Hippocampal formation (tissue), 2 donors: ENCODE data around the gene MPV17L2.
A peak's percentile ranks its signal among the peaks of the same experiment; 100 is the strongest.

Experiments used
- DNase-seq, 2 donors: peaks; one replicate each; lab custom pipeline; 2025; lab: John Stamatoyannopoulos, UW

The MPV17L2 gene

DNA sequence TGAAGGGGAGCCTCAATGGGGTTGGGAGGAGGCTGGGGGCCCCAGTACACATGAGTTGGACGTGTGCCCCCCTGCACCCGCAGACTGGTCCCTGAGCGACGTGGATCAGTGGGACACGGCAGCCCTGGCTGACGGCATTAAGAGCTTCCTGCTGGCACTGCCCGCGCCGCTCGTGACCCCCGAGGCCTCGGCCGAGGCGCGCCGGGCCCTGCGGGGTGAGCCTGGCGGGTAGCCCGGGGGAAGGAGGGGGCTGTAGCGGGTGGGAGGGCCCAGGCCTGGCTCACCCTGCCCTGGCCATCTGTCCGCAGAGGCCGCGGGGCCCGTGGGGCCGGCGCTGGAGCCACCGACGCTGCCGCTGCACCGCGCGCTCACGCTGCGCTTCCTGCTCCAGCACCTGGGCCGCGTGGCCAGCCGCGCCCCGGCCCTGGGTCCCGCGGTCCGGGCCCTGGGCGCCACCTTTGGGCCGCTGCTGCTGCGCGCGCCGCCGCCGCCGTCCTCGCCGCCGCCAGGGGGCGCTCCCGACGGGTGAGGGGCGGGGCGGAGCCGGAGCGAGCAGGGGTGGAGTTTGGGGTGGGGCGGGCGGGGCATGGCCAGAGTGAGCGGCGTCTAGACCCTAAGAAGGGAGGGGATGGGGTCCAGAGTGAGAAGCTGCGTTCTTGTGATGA lies 31.9 kb upstream of the MPV17L2 start:
- peak; percentile 26 to 66 for DNase-seq

DNA sequence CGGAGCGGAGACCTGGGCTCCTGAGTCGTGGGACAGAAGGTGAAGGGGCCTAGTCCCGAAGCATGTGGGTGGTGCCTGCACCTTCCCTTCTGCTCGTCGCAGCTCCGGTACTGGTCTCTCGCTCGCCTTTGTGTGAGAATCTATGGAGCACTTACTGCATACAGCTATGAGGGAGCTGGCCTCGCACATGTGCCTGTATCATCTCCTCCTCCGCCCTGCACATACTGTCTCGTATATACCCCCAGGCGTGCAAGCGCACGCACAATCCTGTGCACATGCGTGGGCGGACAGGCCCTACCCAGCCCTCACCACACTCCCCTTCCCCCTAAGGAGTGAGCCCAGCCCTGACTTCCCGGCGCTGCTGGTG lies 31.4 kb upstream of the MPV17L2 start:
- DNase-seq = no peak

DNA sequence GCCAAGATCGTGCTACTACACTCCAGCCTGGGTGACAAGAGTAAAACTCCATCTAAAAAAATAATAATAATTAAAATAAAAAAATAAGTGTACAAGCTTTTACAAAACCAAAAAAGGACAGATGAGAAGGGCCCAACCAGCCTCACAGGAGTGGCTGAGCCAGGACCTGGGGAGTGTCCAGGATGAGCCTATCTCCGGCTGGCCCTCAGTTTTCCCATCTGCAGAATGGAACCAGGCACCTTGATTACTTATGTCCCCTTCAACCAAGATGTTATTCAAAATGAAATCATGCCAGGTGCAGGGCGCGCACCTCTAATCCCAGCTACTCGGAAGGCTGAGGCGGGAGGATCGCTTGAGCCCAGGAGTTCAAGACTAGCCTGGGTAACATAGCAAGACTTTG lies 28.9 kb upstream of the MPV17L2 start:
- DNase-seq = no peak

DNA sequence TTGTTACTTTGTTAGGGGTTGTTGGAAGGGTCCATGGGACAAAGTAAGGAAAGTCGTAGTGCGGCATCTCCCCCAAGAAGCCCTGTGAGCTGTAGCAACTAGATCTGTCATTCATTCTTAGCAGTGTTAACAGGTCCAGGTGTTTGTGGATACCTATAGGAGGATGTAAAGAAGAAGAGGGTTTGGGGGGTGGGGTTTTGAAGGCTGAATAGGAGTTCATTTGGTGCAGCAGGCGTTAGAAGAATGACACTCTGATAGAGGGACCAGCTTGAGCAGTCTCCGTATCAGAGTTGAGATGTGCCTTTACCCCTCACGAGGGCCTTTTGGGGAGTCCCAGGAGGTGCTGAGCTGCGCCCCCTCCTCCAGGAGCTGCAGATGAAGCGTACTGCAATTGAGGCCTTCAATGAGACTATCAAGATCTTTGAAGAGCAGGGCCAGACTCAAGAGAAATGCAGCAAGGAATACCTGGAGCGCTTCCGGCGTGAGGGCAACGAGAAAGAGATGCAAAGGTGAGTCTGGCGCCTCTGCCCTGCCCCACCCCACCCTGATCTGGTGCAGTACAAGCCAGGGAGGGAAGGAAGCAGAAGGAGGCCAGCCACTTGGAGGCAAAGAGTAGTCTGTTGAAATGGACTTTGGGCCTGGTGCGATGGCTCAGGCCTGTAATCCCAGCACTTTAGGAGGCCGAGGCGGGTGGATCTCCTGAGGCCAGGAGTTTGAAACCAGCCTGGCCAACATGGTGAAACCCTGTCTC lies 27.0 kb upstream of the MPV17L2 start:
- DNase-seq = no peak

DNA sequence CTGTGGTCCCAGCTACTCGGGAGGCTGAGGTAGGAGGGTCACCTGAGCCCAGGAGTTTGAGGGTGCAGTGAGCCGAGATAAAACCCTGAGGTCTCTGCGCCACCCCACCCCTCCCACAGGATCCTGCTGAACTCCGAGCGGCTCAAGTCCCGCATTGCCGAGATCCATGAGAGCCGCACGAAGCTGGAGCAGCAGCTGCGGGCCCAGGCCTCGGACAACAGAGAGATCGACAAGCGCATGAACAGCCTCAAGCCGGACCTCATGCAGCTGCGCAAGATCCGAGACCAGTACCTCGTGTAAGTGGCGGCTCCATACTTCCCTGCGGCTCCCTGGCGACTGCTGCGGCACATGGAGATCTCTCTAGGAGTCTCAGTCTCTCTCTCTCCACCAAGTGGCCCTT lies 26.0 kb upstream of the MPV17L2 start:
- DNase-seq = no peak

DNA sequence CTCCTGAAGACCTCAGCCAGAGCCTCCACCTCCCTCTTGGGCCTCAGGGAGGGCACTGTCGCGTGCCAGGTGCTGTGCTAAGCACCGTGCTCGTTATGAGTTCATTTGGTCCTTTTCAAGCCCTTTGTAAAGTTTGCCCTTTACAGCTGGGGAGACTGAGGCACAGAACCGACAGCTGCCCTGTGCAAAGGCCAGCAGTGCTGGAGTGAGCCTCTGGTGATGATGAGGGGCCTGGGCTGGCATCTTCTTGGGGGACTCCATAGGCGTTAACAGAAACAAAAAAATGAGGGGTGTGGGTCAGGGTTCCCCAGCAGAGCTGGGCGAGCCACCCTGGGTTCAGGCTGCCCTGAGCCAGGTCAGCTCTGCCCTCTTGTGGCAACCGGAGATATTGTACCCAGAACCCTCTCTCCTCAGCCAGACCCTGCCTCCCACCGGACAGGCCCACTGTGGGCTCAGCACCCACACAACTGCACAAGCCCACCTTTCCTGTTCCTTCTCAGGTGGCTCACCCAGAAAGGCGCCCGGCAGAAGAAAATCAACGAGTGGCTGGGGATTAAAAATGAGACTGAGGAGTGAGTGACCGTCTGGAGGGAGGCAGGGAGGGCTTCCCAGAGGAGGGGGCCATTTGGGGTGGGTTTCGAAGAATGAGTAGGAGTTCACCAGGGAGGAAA lies 24.9 kb upstream of the MPV17L2 start:
- no peak for DNase-seq

DNA sequence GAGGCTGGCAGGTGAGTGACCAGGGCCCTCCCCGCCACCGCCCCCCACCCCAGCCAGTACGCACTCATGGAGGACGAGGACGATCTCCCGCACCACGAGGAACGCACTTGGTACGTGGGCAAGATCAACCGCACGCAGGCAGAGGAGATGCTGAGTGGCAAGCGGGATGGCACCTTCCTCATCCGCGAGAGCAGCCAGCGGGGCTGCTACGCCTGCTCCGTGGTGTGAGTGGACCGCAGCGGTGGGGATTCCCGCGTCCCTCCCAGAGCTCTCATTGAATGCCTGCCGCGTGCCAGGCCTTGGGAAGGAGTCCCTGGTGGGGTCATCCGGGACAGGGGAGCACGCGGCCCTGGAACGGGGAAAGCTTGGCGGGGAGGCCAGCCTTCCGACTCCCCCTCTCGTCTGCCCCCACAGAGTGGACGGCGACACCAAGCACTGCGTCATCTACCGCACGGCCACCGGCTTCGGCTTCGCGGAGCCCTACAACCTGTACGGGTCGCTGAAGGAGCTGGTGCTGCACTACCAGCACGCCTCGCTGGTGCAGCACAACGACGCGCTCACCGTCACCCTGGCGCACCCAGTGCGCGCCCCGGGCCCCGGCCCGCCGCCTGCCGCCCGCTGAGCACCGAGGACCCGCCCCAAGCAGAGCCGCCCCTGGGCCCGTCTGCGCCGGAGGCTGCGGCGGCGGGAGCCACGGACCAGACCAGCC lies 24.2 kb upstream of the MPV17L2 start:
- no peak for DNase-seq

DNA sequence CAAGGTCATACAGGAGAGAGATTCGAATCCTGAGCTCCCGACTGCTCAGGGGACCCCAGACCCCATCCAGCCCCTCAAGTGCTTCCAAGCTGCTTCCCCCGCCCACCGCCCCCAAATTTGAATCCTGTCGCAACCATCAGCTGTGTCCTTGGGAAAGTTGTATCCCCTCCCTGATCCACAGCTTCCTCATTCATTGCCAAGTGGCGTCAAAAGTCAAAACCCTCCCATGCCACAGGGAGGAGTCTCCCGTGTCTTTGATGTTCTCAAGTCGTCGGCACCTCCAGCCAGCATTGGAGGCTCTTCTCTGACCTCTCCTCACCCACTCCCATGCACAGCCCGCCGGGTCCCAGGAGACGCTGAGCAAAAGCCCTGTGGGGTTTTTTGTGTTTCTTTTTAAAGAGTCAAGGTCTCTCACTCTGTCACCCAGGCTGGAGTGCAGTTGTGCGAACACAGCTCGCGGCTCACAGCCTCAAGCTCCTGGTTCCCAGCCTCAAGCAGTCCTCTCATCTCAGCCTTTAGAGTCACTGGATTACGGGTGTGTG lies 22.2 kb upstream of the MPV17L2 start:
- no peak for DNase-seq

DNA sequence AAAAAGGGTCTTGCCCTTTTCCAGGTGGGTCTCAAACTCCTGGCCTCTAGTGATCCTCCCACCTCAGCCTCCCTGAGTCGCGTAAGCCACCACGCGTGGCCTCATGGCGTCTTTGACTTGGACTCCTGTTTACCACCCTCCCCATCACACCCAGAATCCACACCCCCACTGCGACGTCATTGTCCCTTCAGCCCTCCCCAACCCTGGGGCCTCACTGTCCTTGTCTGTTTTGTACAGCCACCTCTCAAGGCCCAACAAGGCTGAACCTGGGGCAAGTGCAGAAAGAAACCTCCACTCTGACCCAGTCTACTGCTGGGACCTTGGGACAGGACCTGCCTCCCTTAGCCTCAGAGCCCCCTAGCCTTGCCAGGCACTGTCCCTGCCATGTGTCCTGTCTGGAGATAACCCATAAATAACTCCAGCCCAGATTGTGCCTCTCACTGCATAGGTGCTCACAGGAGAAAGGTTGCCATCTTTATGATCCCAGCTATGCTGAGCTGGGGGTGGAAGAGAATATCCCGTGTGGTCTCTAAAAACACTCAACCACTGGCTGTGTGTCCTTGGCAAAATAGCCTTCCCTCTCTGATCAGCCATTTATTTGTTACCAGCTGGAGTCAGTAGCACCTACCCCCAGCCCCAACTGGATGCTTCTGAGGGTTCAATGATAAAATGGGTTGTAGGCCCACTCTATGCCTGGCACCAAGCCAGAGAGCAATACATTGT lies 21.3 kb upstream of the MPV17L2 start:
- DNase-seq = no peak

DNA sequence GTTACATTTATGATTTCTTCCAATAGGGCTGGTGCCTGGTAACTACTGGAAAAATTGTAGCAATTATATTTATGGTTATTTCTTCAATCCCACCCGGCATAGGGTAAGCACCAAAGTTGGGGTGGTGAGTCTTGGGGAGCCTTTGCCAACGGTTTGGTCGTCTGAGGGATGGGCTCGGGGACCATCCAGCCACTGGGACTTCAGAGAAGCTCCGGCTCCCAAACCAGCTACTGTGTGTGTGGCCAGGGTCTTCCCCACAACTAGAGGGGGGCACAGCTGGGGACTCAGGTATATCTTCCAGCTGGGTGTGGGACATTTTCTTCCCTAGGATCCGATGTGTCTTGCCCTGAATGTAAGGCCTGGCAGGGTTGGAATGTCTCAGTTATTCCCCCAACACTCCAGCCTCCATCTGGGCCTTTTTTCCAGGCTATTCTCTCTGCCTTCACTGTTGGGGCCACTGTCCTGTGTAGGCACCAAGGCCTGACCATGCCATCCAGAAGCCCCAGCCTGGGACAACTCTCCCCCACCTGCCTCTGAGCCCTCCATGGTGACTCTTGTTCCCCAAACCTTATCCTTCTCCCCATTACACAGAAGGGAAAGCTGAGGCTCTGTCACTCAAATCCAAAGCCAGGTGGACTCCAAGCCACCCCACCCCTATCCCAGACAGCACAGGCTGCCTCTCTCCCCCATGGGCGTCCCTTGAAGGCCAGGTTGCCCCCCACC lies 20.5 kb upstream of the MPV17L2 start:
- no peak for DNase-seq

DNA sequence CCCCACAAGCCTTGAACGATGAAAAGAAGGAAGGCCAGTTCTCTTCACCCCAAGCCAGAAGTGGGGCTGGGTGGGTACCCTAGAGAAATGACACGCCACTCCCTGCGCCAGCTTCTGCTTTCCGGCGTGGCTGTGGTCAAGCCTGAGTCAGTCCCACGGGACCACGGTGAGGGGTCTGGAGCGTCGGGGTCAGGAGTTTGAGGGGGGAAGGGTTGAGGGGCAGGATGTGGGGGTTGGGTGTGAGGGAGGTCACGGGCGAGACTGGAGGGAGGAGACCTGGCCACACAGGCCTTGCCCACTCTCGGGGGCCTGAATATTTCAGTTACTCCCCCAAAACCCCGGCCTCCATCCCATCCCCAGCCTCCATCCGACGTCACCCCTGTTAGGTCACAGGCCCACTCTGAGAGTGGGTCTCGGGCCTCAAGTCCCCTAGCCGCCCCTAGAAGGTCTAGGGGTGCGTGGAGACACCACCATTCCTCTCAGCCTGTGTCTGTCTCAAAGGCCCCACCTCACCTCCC lies 19.9 kb upstream of the MPV17L2 start:
- no peak for DNase-seq

DNA sequence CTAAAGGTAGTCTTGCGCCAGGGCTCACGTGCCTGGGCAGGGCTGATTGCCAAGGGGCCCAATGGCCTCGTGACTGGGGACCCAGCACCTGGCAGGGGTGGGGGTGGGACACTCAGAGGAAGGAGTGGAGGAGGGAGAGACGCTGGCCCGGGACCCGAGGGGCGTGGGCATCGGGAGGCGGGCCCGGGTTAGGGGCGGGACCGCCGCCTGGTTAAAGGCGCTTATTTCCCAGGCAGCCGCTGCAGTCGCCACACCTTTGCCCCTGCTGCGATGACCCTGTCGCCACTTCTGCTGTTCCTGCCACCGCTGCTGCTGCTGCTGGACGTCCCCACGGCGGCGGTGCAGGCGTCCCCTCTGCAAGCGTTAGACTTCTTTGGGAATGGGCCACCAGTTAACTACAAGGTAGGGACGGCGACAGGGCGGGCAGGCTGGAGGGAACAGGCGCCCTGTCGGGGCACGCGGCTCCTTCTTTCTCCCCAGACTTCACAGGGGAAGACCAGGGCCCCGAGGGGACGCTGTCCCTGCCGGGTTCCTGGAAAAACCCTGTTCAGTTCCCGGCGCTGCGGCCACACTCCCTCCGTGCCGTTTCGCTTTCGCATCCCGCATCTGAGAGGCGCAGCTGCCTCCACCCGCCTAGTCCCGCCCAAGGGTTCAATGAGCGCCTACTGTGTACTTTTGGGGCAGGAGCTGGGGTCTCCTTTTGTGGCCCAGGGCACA lies 19.3 kb upstream of the MPV17L2 start, which contains the start of gene IFI30:
Gene IFI30, plus strand, starts transcription at position 242 of the 717 bp plus-strand sequence. Its CDS starts 29 bp downstream, at position 271.
- no peak for DNase-seq

DNA sequence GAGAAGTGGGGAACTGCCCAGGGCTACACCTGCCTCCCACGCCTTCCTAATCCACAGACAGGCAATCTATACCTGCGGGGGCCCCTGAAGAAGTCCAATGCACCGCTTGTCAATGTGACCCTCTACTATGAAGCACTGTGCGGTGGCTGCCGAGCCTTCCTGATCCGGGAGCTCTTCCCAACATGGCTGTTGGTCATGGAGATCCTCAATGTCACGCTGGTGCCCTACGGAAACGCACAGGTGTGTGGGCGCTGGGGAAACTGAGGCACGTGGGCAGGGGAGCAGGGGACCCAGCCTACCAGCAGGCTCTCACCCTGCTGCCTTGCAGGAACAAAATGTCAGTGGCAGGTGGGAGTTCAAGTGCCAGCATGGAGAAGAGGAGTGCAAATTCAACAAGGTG lies 18.0 kb upstream of the MPV17L2 start:
- DNase-seq = no peak

DNA sequence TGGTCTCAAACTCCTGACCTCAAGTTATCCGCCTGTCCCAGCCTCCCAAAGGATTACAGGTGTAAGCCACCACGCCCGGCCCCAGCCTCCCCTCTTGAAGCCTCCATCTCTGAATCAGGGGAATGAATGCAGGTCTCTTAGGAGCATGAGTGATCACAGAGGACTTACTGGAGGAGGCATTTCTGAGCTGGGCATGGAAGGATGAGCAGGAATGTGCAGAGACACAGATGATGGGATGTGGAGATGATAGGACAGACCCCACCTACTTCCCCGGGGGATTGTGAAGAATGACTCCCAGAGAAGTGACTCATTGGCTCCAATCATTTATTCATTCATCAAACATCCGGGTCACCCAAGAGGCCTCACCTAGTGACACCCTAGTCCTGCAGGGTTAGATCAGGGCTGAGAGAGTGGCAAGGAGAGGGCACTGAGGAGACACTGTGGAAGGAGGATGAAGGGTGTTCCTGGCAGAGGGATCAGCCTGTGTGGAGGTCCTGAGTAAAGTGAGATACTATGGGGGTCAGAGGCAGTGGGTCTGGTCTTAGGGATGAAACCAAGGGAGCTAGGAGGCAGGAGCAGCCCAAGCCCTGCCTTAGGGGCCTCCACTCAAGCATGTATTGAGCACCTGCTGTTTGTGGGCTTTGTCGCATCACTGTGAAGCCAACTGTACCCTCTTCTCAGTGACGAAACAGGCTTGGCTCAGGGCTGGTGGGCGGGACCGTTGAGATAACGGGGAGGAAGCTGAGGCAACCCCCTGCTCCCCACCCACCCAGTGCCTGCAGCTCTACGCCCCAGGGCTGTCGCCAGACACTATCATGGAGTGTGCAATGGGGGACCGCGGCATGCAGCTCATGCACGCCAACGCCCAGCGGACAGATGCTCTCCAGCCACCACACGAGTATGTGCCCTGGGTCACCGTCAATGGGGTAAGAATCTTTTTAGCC lies 16.4 kb upstream of the MPV17L2 start:
- no peak for DNase-seq

DNA sequence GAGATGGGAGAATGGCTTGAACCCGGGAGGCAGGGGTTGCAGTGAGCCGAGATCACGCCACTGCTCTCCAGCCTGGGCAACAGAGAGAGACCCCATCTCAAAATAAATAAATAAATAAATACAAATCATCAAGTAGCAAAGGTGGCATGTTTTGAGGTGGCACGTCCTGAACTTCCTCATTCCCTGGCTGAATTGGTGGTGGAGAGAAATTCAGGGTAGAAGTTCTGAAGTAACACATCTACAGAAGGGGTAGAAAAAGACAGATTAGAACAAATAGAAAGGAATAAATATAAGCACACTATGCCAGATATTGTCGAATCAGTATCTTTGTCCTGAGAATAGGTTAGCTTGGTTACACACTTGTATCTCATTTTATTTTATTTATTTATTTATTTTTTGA lies 13.1 kb upstream of the MPV17L2 start:
- DNase-seq = no peak

DNA sequence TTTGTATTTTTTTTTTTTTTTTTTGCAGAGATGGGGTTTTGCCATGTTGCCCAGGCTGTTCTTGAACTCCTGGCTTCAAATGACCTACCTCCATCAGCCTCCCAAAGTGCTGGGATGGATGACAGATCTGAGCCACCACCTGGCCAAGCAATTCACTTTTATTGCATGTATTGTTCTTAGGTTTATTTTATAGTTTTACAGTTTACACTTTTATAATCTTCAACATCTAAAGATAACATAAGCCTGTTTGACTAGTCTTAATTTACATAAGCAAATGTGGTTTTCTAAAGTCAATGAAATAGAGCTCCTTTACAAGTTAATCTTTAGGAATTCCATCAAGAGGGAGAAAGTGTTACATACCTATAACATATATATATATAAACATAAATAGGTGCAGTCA lies 9.5 kb upstream of the MPV17L2 start:
- DNase-seq = no peak

DNA sequence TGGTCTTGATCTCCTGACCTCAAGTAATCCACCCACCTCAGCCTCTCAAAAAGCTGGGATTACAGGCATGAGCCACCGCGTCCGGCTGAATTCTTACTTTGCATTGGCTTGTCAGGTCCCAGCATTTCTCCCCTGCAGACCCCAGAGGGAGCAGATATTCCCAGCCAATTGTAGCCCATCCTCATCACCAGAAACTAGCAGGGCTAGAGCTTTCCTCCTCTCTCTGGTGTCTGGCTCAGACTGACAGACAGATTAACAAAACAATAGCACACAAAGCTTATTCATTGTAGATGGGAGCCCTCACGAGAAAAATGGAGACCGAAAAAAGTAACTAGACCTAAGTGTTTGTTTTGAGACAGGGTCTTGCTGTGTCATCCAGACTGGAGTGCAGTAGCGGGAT lies 7.5 kb upstream of the MPV17L2 start:
- DNase-seq = no peak

DNA sequence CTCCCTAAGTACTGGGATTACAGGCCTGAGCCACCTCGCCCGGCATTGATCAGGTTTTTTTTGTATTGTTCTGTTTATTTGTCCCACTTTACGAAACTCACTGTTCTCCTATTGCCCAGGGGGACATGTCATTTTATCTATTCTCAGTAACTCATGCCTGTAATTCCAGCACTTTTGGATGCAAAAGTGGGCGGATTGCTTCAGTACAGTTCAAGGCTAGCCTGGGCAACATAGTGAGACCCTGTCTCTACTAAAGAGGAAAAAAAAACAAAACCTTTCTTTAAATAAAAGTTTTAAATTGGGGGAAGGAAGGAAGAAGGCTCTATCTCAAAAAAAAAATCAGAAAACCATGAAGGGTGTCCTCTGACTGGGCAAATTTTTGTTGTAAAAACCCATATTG lies 2.7 kb upstream of the MPV17L2 start:
- no peak for DNase-seq

DNA sequence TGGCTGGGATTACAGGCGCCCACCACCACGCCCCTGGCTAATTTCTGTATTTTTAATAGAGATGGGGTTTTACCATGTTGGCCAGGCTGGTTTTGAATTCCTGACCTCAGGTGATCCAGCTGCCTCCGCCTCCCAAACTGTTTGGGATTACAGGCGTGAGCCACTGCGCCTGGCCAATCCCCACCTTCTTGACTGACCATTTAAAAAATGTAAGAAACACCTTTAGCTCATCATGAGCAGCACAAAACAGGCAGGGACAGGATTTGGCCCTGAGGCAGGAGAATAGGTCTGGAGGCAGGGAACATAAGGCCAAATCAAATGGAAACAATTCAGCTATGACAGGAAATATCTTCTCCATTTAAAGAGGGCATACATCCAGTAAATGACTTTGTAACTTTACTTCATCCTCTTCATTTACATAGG lies 1.4 kb upstream of the MPV17L2 start:
- DNase-seq = no peak
